GM19395 (cell line): ENCODE results near the gene CMC2.

Experiments
- ATAC-seq: cut with Tn5 transposase; IDR thresholded peaks from one replicate; pipeline ENCODE4 v1.9.1; 2021; ENCODE audit warnings: mild to moderate bottlenecking, moderate library complexity; ENCODE audit not compliant: unreplicated experiment

CMC2 gene

GRCh38 chr16:80981103-80981502 is 25.6 kb downstream of the CMC2 start:
- no peak for ATAC-seq

- no peak for ATAC-seq
Measured at GRCh38 chr16:80976946-80977345, 29.7 kb downstream of the CMC2 start.

DNA sequence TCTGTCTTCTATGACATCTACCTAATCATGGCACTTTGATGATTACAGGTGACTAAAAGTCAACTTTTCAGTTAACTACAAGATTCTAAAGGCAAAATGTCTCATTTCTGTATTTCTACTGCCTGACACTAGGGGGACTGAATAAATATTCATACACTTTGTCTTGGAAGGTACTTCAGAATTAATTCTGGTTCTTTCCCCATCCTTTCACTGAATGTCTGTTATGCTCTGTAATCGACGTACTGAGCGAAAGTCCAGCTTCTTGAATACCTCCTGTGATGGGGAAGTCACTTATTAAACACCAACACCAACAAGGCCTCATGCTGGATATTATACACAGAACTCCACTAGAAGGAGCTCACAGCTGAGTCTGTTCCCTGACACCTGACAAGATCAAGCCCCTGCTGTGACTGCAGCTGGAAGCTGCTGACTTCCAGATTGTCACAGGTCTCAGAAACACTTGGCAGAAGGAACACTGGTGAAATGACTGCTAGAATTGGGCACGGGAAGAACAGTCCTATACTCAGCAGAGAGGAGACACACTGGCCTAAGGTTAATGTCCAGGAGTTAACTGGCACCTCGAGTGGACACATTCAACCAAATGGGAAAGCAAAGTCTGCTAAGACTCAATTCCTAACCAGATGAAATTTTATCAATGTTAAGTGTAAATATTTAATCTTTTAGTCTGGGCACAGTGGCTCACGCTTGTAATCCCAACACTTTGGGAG is 31.9 kb downstream of the CMC2 start:
- ATAC-seq: no peak

- ATAC-seq: no peak
Measured at GRCh38 chr16:80973991-80974390, 32.7 kb downstream of the CMC2 start.

DNA sequence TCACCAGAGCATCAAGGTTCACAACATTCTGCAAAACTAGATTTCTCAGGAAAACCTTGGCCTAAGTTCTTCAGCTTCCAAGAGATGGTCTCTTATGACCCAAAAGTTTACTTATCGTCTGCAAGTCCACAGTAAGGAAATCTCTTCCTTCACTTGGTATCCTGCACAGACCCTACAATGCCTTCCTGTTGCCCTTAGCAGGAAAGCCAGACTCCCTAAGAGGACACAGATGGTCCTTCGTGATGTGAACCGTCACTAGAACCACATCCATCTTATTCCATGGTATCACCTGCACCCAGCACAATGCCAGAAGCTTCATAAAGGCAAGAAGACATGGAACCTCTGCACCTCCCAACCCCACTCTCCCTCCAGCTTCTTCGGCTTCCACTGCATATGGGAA is 34.1 kb downstream of the CMC2 start:
- no peak for ATAC-seq

DNA sequence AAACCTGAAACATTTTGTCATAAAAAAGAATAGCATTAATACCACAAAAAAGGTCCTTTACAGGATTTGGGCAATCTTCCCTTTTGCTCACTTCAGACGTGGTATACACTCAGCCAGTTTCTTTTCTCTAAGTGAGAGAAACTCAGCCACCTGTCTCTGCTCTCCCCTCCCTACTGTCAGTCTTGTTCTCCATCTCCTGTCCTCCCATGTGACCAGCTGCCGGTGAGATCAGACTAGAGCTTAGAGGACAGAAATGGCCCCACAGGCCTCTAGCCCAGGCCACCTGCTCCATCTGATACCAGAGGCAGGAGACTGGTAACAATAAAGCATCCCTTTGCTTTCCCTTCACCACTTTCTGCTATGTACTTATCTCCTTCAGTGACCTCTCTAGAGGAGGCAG is 34.9 kb downstream of the CMC2 start:
- peak; percentile 92 for ATAC-seq

GRCh38 chr16:80969114-80969484 is 37.6 kb downstream of the CMC2 start:
- ATAC-seq: no peak

GRCh38 chr16:80968386-80969113 is 38.1 kb downstream of the CMC2 start:
- ATAC-seq: no peak

GRCh38 chr16:80966617-80967016 is 40.1 kb downstream of the CMC2 start:
- ATAC-seq: no peak

GRCh38 chr16:80964351-80964750 is 42.3 kb downstream of the CMC2 start:
- no peak for ATAC-seq

- ATAC-seq: no peak
Measured at GRCh38 chr16:80962879-80963278, 43.8 kb downstream of the CMC2 start.

DNA sequence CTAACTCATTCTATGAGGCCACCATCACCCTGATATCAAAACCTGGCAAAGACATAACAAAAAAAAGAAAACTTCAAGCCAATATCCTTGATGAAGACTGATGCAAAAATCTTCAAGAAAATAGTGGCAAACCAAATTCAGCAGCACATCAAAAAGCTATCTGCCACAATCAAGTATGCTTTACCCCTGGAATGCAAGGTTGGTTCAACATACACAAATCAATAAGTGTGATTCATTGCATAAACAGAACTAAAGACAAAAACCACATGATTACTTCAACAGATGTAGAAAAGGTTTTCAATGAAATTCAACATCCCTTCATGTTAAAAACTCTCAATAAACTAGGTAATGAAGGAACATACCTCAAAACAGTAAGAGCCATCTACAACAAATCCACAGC is 48.4 kb downstream of the CMC2 start:
- ATAC-seq: no peak

DNA sequence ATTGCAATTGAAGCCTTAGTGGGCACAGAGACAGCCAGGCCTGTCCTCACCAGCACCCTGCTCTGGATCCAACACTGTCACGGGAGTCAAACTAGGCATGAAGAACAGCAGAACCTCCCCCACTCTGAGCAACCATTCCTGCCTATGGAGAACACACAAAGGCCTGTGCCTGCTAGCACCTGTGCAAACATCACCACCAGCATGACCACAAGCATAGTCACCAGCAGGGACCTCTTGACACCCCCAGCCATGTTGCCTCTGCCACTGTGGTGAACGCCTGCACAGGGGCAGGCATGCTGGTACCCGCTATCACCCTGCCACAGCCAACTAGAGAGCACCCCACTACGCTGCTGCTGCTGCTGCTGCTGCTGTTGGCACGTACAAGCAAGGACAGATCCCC is 51.7 kb downstream of the CMC2 start:
- ATAC-seq: no peak

GRCh38 chr16:80948886-80949493 is 57.7 kb downstream of the CMC2 start:
- ATAC-seq: no peak

GRCh38 chr16:80947708-80948625 is 58.7 kb downstream of the CMC2 start:
- ATAC-seq: no peak

DNA sequence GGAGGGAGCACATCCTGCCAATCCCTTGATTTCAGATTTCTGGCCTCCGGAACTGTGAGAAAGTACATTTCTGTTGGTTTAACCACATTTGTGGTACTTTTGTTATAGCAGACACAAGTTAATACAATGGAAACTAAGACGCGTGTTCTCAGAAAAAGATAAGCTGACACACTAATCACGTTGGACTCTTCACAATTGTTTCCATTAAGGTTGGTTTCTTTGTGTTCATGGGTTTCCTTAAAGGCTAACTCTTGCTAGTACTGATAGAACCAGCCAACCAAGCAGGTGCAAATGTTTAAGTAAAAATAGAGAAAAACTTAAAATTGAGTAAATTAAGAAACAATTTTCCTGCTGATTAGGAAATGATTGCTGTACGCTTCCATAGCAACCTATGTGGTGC is 59.4 kb downstream of the CMC2 start:
- no peak for ATAC-seq

GRCh38 chr16:80946481-80946880 is 60.2 kb downstream of the CMC2 start:
- no peak for ATAC-seq

- no peak for ATAC-seq
Measured at GRCh38 chr16:80940069-80940856, 66.4 kb downstream of the CMC2 start.

- no peak for ATAC-seq
Measured at GRCh38 chr16:80938879-80939260, 67.8 kb downstream of the CMC2 start.
